GM10266 (cell line): ENCODE measurements around the gene RASA3.
"Not testable (repeated sequence)": the region's sequence is repeated elsewhere in the genome, so short reads cannot be mapped to it uniquely, and the experiment has no call there.

ENCODE experiments used
- DNase-seq: peaks from one replicate; pipeline ENCODE4 v3.0.0; 2012; ENCODE audit errors: extremely low spot score
- TF ChIP-seq, protein P1 (sequence below): IDR thresholded peaks from 2 replicates; pipeline ENCODE4 v1.5.1; 2012; ENCODE audit warnings: mild to moderate bottlenecking, low read depth; ENCODE audit not compliant: control insufficient read depth, insufficient read depth; ENCODE audit errors: missing control alignments

RASA3 gene

DNA sequence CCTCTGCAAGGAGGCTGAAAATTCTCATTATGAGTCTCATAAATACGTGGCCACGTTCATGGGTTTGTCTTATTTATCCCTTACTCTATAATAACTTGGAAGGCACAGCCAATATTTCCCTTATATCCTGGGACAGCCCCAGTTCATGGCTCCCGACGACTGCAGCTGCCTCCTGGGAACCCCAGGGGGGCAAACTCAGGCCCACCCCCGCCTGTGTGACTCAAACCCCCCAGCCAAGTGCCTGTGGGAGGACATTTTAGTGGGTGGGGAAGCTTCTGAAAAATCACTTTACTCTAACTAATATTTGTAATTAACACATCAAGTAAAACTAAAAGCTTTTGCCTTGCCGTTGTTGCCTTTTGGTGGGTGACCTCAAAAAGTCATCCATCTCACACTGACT lies 14.3 kb downstream of the RASA3 start:
- DNase-seq, result no peak
- TF ChIP-seq, protein P1, sequence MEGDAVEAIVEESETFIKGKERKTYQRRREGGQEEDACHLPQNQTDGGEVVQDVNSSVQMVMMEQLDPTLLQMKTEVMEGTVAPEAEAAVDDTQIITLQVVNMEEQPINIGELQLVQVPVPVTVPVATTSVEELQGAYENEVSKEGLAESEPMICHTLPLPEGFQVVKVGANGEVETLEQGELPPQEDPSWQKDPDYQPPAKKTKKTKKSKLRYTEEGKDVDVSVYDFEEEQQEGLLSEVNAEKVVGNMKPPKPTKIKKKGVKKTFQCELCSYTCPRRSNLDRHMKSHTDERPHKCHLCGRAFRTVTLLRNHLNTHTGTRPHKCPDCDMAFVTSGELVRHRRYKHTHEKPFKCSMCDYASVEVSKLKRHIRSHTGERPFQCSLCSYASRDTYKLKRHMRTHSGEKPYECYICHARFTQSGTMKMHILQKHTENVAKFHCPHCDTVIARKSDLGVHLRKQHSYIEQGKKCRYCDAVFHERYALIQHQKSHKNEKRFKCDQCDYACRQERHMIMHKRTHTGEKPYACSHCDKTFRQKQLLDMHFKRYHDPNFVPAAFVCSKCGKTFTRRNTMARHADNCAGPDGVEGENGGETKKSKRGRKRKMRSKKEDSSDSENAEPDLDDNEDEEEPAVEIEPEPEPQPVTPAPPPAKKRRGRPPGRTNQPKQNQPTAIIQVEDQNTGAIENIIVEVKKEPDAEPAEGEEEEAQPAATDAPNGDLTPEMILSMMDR, result no peak

DNA sequence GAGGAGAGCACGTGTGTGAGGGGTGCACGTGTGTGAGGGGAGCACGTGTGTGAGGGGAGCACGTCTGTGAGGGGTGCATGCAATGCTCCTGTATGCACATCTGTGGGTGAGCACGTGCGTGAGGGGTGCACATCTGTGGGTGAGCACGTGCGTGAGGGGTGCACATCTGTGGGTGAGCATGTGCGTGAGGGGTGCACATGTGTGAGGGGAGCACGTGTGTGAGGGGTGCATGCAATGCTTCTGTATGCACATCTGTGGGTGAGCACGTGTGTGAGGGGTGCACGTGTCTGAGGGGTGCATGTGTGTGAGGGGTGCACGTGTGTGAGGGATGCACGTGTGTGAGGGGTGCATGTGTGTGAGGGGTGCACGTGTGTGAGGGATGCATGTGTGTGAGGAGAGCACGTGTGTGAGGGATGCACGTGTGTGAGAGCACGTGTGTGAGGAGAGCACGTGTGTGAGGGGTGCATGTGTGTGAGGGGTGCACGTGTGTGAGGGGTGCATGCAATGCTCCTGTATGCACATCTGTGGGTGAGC lies 15.0 kb downstream of the RASA3 start:
- not testable (repeated sequence) for DNase-seq

DNA sequence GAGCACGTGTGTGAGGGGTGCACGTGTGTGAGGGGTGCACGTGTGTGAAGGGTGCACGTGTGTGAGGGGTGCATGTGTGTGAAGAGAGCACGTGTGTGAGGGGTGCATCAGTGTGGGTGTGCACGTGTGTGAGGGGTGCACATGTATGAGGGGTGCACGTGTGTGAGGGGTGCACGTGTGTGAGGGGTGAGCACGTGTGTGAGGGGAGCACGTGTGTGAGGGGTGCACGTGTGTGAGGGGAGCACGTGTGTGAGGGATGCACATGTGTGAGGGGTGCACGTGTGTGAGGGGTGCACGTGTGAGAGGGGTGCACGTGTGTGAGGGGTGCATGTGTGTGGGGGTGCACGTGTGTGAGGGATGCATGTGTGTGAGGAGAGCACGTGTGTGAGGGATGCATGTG lies 15.7 kb downstream of the RASA3 start:
- TF ChIP-seq, protein P1, result no peak

DNA sequence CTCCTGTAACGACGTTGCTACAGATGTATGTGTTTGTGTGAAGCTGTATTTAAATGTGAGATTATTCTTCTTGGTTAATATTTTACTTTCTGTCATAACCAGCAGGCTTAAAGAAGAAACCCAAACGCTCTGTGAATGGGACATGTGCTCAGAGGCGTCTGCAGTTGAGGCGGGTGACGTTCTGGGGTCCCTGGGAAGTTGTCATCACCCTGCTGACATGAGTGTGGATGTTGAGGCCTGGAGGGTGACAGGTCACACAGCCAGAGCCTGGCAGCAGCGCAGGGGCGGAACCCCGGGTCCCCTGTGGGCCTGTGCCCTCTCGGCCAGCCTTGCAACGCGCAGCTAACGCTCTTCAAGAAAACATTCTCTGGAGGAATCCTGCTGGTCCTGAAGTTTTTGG lies 16.6 kb downstream of the RASA3 start:
- TF ChIP-seq, protein P1, result no peak

More for the DNA sequence above, 15.7 kb downstream of the RASA3 start:
- no peak for DNase-seq

DNA sequence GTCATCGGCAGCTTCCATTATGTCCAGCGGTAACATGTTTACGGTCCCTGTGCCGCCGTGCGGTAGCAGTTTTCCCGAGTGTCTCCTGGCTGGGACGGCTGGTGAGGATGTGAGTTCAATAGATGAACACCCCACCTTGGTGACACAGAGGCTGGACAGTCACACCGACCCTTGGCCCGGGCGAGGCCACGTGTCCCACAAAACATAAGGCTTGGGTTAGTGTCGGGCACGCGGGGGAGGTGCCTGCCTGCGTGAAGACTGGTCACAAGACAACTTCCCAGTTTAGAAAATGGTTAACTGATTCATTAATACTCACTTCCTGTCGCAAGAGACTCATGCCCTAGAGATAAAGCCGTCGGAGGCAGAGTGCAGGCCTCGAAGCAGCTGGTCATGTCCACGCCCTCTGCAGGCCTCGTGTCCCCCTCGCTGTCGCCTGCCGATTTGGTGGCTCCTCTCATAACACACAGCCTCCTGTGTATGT lies 17.2 kb downstream of the RASA3 start:
- TF ChIP-seq, protein P1, result no peak
- no peak for DNase-seq

More for the DNA sequence above, 16.6 kb downstream of the RASA3 start:
- DNase-seq, result no peak

DNA sequence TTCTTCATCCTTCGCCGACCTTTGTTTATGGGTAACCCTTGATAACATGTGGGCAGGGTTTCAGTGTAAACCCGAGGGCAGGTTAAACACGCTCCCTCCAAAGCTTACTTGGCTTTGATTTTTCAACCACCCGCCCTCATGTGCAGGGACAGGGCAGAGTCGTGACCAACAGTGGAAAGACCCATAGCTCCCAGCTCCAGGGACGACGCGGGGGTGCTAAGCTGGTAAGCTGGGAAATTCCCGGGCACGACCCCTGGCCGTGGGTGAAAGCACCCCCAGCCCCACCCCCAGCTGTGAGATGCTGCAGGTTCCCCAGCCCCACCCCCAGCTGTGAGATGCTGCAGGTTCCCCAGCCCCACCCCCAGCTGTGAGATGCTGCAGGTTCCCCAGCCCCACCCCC lies 17.8 kb downstream of the RASA3 start:
- DNase-seq, result not testable (repeated sequence)

DNA sequence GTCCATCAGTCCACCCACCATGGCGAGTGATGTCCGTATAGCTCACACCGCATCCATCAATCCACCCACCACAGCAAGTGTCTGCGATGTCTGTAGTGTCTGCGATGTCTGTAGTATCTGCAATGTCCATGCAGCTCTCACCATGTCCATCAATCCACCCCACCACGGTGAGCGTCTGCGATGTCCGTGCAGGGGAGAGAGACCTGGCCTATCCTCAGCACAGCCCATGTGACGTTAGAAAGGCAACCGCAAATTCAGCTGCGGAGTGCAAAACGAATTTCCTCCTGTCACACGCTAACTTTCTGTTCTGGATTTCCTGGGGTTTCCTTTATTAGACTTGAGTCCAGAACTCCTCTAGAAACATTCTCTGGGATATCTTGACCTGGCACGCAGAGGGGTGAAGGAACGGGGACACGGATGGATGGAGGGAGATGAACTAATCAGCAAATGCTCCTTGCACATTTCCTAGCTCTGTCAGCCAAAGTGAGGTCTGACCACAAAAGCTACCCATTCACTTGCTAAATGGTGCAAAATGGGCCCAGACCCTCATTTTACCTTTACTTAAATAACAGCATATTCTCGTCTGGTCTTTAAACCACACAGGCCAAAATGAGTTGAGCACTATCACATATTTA lies 18.3 kb downstream of the RASA3 start:
- TF ChIP-seq, protein P1, result no peak
- DNase-seq, result no peak

DNA sequence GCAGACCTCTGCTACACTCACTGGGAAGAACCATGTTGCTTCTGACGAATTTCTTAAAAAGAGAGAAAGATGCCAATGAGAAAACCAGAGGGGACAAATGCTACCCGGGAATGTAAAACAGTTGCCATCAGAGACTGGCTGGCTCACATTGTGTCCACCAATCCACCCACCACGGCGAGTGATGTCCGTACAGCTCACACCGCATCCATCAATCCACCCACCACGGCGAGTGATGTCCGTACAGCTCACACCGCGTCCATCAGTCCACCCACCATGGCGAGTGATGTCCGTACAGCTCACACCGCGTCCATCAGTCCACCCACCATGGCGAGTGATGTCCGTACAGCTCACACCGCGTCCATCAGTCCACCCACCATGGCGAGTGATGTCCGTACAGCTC lies 19.0 kb downstream of the RASA3 start:
- not testable (repeated sequence) for DNase-seq

DNA sequence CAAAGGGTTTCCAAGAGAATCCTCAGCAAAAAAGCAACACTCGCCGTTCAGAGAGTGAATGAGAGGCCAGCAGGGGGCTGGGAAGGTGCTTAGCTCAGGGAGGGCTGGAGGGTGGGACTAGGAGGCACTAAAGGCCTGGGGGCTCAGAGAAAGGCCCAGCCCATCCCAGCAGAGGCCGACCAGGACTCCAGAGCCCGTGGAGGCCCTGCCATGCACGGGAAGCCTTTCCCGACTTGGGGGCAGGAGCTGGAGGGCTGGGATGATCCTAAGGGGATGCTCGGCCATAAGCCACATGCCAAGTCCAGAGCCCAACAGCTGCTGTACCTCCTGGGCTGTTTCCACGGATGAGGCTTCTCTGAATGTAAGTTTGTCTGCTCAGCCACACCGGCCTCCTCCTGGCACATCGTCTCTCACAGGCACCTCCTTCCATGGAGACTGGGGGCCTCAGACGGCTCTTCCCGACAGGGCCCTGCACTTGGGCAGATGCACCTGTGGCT lies 19.5 kb downstream of the RASA3 start:
- no peak for DNase-seq
- TF ChIP-seq, protein P1, result no peak
